HepG2 (cell line): ENCODE measurements around the gene OSBPL9. TPM values are rescaled to one million over a fixed set of nuclear protein-coding genes. Genes with fewer than 3 reads are reported as not detected.

Experiments used
- ATAC-seq: fragments of 200-7000 bp; cut with Tn5 transposase; 3 replicates; pipeline ENCODE4 v1.9.1; 2020; ENCODE audit warnings: mild to moderate bottlenecking, moderate library complexity
- BruUV-seq: library from RNA; stranded (reverse); fragments of 400-500 nt; replicated peaks from 2 replicates; lab custom pipeline; 2021; lab: Mats Ljungman, UMichigan
- CTCF ChIA-PET: fragments of 300-600 bp; formaldehyde crosslinking; extraction: SDS; loops from one replicate; lab custom pipeline; 2021; ENCODE audit warnings: low total read pairs, inconsistent platforms, low intra/inter-chr PET ratio; lab: Yijun Ruan, JAX
- POLR2A ChIA-PET: fragments of 350-600 bp; sonication (Branson Sonifier 250); formaldehyde crosslinking; loops from one replicate; lab custom pipeline; 2020; ENCODE audit warnings: antibody characterized with exemption, inconsistent platforms; lab: Yijun Ruan, JAX
- DNase-seq: peaks from one replicate; pipeline ENCODE4 v3.0.0-alpha.2; 2015; ENCODE audit warnings: low spot score
- FAIRE-seq: peaks from 3 replicates; lab custom pipeline; 2011; peaks lifted over from hg19 to GRCh38; lab: Jason Lieb, UNC
- H2AFZ ChIP-seq: one replicate; pipeline ENCODE4 v1.6.1; 2011; ENCODE audit warnings: low read length, inconsistent platforms
- H3K27ac ChIP-seq: fragments of 300-600 bp; 3 replicates; pipeline ENCODE4 v1.8.0; 2011; ENCODE audit warnings: mixed run types, mild to moderate bottlenecking, mixed read lengths, low read length, inconsistent platforms; ENCODE audit not compliant: insufficient read depth; ENCODE audit errors: extremely low read length
- H3K27me3 ChIP-seq, 2 experiments: fragments of 200-600 bp in 1 of 2; 2 replicates in 1 of 2; 3 replicates in 1 of 2; pipeline versions ENCODE4 v1.6.0 to v1.8.0; 2011; ENCODE audit warnings: low read length in 2 of 2, mild to moderate bottlenecking in 2 of 2, moderate library complexity in 2 of 2, inconsistent platforms in 1 of 2; ENCODE audit not compliant: insufficient read depth in 2 of 2, control insufficient read depth in 1 of 2
- H3K36me3 ChIP-seq, 2 experiments: fragments of 200-600 bp in 1 of 2; replicated peaks in 1 of 2; 2 replicates in 1 of 2; 3 replicates in 1 of 2; pipeline versions ENCODE4 v1.5.1 to v1.8.0; 2011; ENCODE audit warnings: low read length in 2 of 2, inconsistent platforms in 1 of 2; ENCODE audit not compliant: insufficient read depth in 2 of 2, control insufficient read depth in 1 of 2
- H3K4me1 ChIP-seq: 2 replicates; pipeline ENCODE4 v1.5.1; 2012; ENCODE audit warnings: low read length, inconsistent platforms; ENCODE audit not compliant: insufficient read depth
- H3K4me2 ChIP-seq: 2 replicates; pipeline ENCODE4 v1.6.0; 2011; ENCODE audit warnings: low read depth, low read length, inconsistent platforms
- H3K4me3 ChIP-seq, 3 experiments: fragments of 200-600 bp in 1 of 3; sonication (generic), shearing (Covaris generic) in 1 of 3; replicated peaks in 1 of 3; 2 replicates each; pipeline ENCODE4 v1.5.1; 2011 to 2016; ENCODE audit warnings: low read length in 3 of 3, inconsistent platforms in 2 of 3, low read depth in 2 of 3, mild to moderate bottlenecking in 2 of 3, control low read depth in 1 of 3, mixed read lengths in 1 of 3; ENCODE audit not compliant: insufficient read depth in 1 of 3
- H3K79me2 ChIP-seq: one replicate; pipeline ENCODE4 v1.6.1; 2011; ENCODE audit warnings: low read length, inconsistent platforms; ENCODE audit not compliant: insufficient read depth
- H3K9ac ChIP-seq: 2 replicates; pipeline ENCODE4 v1.6.0; 2011; ENCODE audit warnings: mild to moderate bottlenecking, low read depth, low read length, inconsistent platforms; ENCODE audit not compliant: insufficient read depth
- H3K9me3 ChIP-seq: 2 replicates; pipeline ENCODE4 v1.5.1; 2012; ENCODE audit warnings: mild to moderate bottlenecking, low read length
- H4K20me1 ChIP-seq: 2 replicates; pipeline ENCODE4 v1.6.0; 2011; ENCODE audit warnings: inconsistent platforms, mild to moderate bottlenecking, low read length, moderate library complexity; ENCODE audit not compliant: insufficient read depth
- DNMT1 ChIP-seq: sonication (generic); formaldehyde crosslinking; IDR thresholded peaks from 2 replicates; pipeline ENCODE4 v1.5.1; 2020; ENCODE audit warnings: mild to moderate bottlenecking, missing genetic modification reagents
- HNF4A ChIP-seq: sonication (generic); formaldehyde crosslinking; IDR thresholded peaks from 2 replicates; pipeline ENCODE4 v1.4.0; 2020; ENCODE audit warnings: missing genetic modification reagents
- HNRNPK ChIP-seq: fragments of 200-400 bp; formaldehyde crosslinking; IDR thresholded peaks from 2 replicates; pipeline ENCODE4 v1.6.1; 2018; ENCODE audit warnings: low read length, low read depth, moderate library complexity, mild to moderate bottlenecking; ENCODE audit not compliant: poor library complexity, severe bottlenecking
- PCBP2 ChIP-seq: fragments of 200-400 bp; formaldehyde crosslinking; optimal IDR thresholded peaks from 2 replicates; pipeline ENCODE3; 2018; ENCODE audit warnings: low read length, low read depth; ENCODE audit not compliant: poor library complexity, severe bottlenecking
- RBM22 ChIP-seq: fragments of 200-400 bp; formaldehyde crosslinking; optimal IDR thresholded peaks from 2 replicates; pipeline ENCODE3; 2017; ENCODE audit warnings: mild to moderate bottlenecking, low read length, moderate library complexity
- YY1 ChIP-seq: IDR thresholded peaks from 2 replicates; pipeline ENCODE4 v1.6.1; 2011; ENCODE audit warnings: low read length, low read depth, moderate library complexity, mild to moderate bottlenecking; ENCODE audit not compliant: insufficient read depth, insufficient replicate concordance
- WGBS: methylation state at CpG from one replicate; pipeline ENCODE4 v1.1.6; 2017; ENCODE audit warnings: low lambda C conversion rate; 5-methylcytosine and 5-hydroxymethylcytosine counted together
- in situ Hi-C: cut with HindIII; loops from 2 replicates; pipeline ENCODE4 v1.10.0; 2017; ENCODE audit warnings: low pct_unique_long_range_greater_than_20kb; ENCODE audit not compliant: extremely low pct_ligation_motif_present
- intact Hi-C: fragments of 100-400 bp; cut with micrococcal nuclease; formaldehyde crosslinking; loops from one replicate; pipeline ENCODE4 v1.10.0; 2022; ENCODE audit not compliant: unreplicated experiment
- polyA plus RNA-seq, 8 experiments: library from polyadenylated mRNA; depleted of rRNA in 3 of 8; stranded (reverse) in 7 of 8; unstranded in 1 of 8; fragments of >200 nt; fragmentation: Illumina TruSeq in 4 of 8; extraction: Trizol in 4 of 8; gene quantifications; 2 replicates each; pipeline versions ENCODE4 v1.2.1 to v1.2.3, GENCODE V29; 2011 to 2016; ENCODE audit warnings: low read depth in 4 of 8, missing spikeins in 1 of 8, mixed read lengths in 1 of 8; ENCODE audit not compliant: insufficient read depth in 1 of 8
- total RNA-seq, 5 experiments: library from RNA; depleted of rRNA; stranded (reverse); fragments of >200 nt; fragmentation: Illumina TruSeq; extraction: Trizol; gene quantifications; 2 replicates each; pipeline ENCODE4 v1.2.3, GENCODE V29; 2016; ENCODE audit warnings: low read depth in 1 of 5

The OSBPL9 gene
- total and polyA plus RNA-seq, 2 of the 13 experiments (the other 11 are each of a cell fraction or from before 2014, with no cell fraction given) = 83.6 to 142 TPM

DNA sequence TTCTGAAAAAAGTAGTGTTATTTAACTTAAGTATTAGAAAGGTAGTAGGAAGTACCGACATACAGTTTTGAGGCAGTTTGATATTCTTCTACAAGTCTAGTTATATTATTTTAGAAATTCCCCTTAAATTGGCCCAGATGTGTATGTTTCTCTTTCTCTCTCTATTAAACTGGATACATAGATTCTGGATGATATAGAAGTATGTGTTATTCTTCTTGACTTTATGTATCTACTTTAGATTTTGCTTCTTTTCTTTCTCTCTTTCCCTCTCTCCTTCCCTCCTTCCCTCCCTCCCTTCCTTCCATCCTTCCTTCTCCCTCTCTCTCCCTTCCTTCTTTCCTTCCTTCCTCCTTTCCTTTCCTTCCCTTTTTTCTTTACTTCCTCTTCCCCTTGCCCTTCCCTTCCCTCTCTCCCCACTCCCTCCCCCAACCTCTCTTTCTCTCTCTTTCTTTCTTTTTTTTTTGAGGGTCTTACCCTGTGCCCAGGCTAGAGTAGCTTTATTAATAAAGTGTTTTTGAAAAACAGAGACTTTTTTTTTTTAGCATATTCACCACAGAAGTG, 124.3 kb downstream of the OSBPL9 start:
- no peaks in the 10 kb centered on the region; the same call in 1 of the 2 replicates for H4K20me1 ChIP-seq
- FAIRE-seq (no peak), DNase-seq (no peak), ATAC-seq (no peak)
- peaks cover 0 to 3% of the 10 kb centered on the region in 2 experiments; a peak in 1 of 5 replicates for H3K36me3 ChIP-seq
- intact Hi-C loops (no loop called here), in situ Hi-C loops (no loop called here)
- CTCF ChIA-PET = no interaction called here
- peaks cover 78% of the 10 kb centered on the region for H3K79me2 ChIP-seq
- TF ChIP-seq PCBP2 = peak; percentile 42
- TF ChIP-seq YY1 = no peak
- TF ChIP-seq HNRNPK = peak; percentile 51
- no peak overlapping the region for H3K4me2 ChIP-seq
- POLR2A ChIA-PET = interaction anchor here (1.4 kb wide), 1 partner anchor 12 kb away, joined by 5 read pairs; no protein-coding TSS in a partner anchor
- H3K9me3 ChIP-seq = no peaks in the 10 kb centered on the region
- H3K27ac ChIP-seq = no peak overlapping the region
- no peaks in the 10 kb centered on the region for H3K27me3 ChIP-seq
- no peak overlapping the region for H2AFZ ChIP-seq
- no TSS peak for BruUV-seq
- H3K4me1 ChIP-seq = peaks cover 26% of the 10 kb centered on the region
- 97% methylated on average over 1 of the region's 1 CpG for WGBS
- H3K9ac ChIP-seq = no peak overlapping the region
- no peak overlapping the region for H3K4me3 ChIP-seq

DNA sequence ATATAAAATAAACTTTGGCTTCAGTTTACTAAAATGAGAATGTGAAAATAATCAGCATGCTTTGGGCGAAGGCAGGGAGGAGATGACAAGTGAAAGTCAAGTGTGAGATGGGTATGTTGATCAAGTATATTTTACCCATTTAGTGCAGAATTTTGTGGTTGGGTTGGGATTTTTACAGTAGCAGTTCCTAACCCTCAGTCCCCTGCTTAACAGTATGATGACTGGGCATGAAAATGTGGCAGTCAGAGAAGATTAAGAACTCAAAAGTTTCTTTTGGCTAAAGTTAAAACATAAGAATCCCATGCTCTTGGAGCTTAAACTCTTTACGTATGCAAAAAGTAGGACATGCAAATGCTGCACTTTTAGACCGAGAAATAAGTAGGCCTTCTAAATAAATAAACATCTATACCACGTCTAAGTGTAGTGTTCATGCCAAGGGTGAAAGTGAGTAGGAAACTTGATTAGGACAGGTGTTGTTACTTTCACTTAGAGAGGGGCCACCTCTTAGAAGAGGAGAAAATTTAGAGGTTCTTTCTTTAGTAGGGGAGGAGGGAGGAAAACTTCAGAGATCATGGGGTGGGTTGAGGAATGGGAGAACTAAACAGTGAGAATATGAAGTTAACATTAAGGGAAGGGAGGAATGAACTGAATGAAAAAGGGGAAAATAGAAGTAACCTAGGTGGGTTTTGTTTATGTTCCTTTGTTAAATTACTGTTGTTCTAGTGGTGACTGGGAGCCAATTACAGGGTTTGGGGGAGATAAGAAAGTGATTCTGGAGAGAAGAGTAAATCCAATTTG, 127.8 kb downstream of the OSBPL9 start:
- in situ Hi-C loops (no loop called here), intact Hi-C loops (no loop called here)
- Histone ChIP-seq H4K20me1 (no peaks in the 10 kb centered on the region), H3K9ac (no peak overlapping the region), H3K4me1 (no peaks in the 10 kb centered on the region), H2AFZ (no peak overlapping the region), H3K36me3 (peaks cover 0 to 7% of the 10 kb centered on the region in 2 experiments; a peak in 2 of 5 replicates), H3K27ac (no peak overlapping the region), H3K4me3 (no peak overlapping the region), H3K27me3 (no peaks in the 10 kb centered on the region), H3K79me2 (peaks cover 43% of the 10 kb centered on the region), H3K9me3 (no peaks in the 10 kb centered on the region), H3K4me2 (no peak overlapping the region)
- BruUV-seq = no TSS peak
- WGBS = 96% methylated on average over 4 of the region's 4 CpGs
- TF ChIP-seq DNMT1 (CRISPR knock-in tag) (no peak), RBM22 (peak; percentile 30), HNF4A (no peak)
- POLR2A ChIA-PET = no interaction called here
- DNase-seq (no peak), ATAC-seq (no peak), FAIRE-seq (no peak)
- CTCF ChIA-PET = no interaction called here
